Glutamatergic neuron (in vitro differentiated cells): ENCODE results near the gene RALGAPA2. TPM values are rescaled to one million over a fixed set of nuclear protein-coding genes. Genes with fewer than 3 reads are reported as not detected.

Source experiments
- DNase-seq: peaks from one replicate; pipeline ENCODE4 v3.0.0; 2022
- H3K27ac Mint-ChIP-seq: one replicate; pipeline ENCODE4 v1.8.0; 2020; ENCODE audit warnings: mild to moderate bottlenecking, mixed read lengths, inconsistent platforms; ENCODE audit not compliant: unreplicated experiment
- H3K27me3 Mint-ChIP-seq: one replicate; pipeline ENCODE4 v1.8.0; 2020; ENCODE audit warnings: mild to moderate bottlenecking, moderate library complexity, mixed read lengths, inconsistent platforms; ENCODE audit not compliant: unreplicated experiment
- H3K36me3 Mint-ChIP-seq: one replicate; pipeline ENCODE4 v1.8.0; 2020; ENCODE audit warnings: mild to moderate bottlenecking, mixed read lengths, inconsistent platforms; ENCODE audit not compliant: unreplicated experiment
- H3K4me1 Mint-ChIP-seq: one replicate; pipeline ENCODE4 v1.8.0; 2020; ENCODE audit warnings: mild to moderate bottlenecking, low read depth, mixed read lengths, inconsistent platforms; ENCODE audit not compliant: unreplicated experiment
- H3K4me3 Mint-ChIP-seq: one replicate; pipeline ENCODE4 v1.8.0; 2020; ENCODE audit warnings: mild to moderate bottlenecking, mixed read lengths, inconsistent platforms; ENCODE audit not compliant: unreplicated experiment
- H3K9me3 Mint-ChIP-seq: one replicate; pipeline ENCODE4 v1.8.0; 2020; ENCODE audit warnings: mild to moderate bottlenecking, moderate library complexity, mixed read lengths, inconsistent platforms; ENCODE audit not compliant: unreplicated experiment
- total RNA-seq: library from RNA; stranded (reverse); fragmentation: NEBNext Ultra II Directional; extraction: Animal tissue kit (Norgen Biotek cat#: 25700); gene quantifications from one replicate; pipeline ENCODE4 v1.2.1, GENCODE V29; 2021; ENCODE audit not compliant: unreplicated experiment
- TF ChIP-seq, protein P1 (sequence below): fragments of 200-600 bp; sonication (generic); IDR thresholded peaks from one replicate; pipeline ENCODE4 v1.5.0; 2021; ENCODE audit not compliant: partially characterized antibody, unreplicated experiment

Gene RALGAPA2
- total RNA-seq, 1 donor from 2014 or later = 60.9 TPM

DNA sequence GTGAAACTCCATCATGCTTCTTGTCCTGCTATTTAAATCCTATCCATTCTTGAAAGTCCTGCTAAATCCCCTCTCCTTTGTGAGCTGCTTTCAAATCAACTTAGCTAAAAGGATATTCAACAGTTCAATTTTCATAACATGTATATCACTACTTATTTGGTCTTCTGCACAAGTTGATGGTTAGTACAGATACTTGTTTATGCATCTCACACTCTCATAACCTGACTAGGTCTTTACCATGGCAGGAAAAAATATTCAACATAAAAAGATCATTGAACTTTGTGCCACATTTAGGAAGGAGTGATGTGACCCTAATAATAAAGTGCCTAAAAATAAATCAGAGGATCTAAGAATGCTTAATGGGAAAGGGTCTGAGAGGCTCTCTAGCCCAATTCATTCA, 148.2 kb downstream of the RALGAPA2 start:
- TF ChIP-seq, protein P1, sequence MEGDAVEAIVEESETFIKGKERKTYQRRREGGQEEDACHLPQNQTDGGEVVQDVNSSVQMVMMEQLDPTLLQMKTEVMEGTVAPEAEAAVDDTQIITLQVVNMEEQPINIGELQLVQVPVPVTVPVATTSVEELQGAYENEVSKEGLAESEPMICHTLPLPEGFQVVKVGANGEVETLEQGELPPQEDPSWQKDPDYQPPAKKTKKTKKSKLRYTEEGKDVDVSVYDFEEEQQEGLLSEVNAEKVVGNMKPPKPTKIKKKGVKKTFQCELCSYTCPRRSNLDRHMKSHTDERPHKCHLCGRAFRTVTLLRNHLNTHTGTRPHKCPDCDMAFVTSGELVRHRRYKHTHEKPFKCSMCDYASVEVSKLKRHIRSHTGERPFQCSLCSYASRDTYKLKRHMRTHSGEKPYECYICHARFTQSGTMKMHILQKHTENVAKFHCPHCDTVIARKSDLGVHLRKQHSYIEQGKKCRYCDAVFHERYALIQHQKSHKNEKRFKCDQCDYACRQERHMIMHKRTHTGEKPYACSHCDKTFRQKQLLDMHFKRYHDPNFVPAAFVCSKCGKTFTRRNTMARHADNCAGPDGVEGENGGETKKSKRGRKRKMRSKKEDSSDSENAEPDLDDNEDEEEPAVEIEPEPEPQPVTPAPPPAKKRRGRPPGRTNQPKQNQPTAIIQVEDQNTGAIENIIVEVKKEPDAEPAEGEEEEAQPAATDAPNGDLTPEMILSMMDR = no peak
- H3K4me3 Mint-ChIP-seq = no peak overlapping the region
- H3K27me3 Mint-ChIP-seq = peaks cover 4% of the 10 kb centered on the region
- peaks cover 51% of the 10 kb centered on the region for H3K4me1 Mint-ChIP-seq
- H3K27ac Mint-ChIP-seq = no peak overlapping the region
- H3K36me3 Mint-ChIP-seq = peaks cover 2% of the 10 kb centered on the region
- no peak for DNase-seq
- H3K9me3 Mint-ChIP-seq = no peaks in the 10 kb centered on the region

DNA sequence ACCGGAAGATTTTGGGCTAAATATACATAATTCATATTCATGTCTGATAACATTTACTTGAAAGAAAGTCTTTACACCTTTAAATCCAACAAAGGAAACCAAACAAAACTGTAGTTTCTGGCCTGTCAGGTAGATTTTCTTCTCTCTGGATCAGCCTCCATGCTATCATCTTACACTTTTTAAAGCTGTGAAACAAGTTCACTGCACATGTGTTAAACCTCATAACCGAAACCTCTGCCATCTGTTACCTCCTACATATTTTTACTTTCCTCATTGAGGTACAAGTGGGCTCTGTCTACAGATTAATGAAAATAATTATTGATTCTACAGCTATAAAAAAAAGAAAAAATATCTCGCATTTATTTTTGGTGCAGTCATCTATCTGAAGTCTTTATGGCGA, 149.9 kb downstream of the RALGAPA2 start:
- Mint-ChIP-seq H3K36me3 (peaks cover 4% of the 10 kb centered on the region), H3K9me3 (peaks cover 1% of the 10 kb centered on the region), H3K27me3 (peaks cover 6% of the 10 kb centered on the region), H3K4me1 (peaks cover 55% of the 10 kb centered on the region), H3K4me3 (peak overlapping the region; percentile 64), H3K27ac (peak overlapping the region; percentile 69)
- TF ChIP-seq, protein P1 = no peak
- DNase-seq = no peak

DNA sequence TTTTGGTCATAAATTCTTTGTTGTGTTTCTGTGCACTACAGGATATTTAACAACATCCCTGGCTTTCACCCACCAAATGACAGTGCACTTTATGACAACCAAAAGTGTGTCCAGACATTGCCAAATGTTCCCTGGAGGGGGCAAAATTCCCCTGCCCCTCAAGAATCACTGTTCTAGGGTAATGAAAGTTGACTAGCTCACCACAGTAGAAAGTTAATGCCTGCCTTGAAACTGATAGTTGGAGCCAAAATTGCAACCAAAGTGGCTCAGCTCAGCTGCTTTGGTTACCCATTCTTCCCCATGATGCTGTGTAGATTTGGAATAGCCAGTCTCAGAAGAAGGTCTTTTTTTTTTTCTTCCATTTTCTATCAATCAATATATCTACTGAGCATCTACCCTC, 150.6 kb downstream of the RALGAPA2 start:
- peaks cover 5% of the 10 kb centered on the region for H3K27me3 Mint-ChIP-seq
- TF ChIP-seq, protein P1 = no peak
- H3K4me1 Mint-ChIP-seq = peaks cover 50% of the 10 kb centered on the region
- H3K4me3 Mint-ChIP-seq = peak overlapping the region; percentile 34
- H3K36me3 Mint-ChIP-seq = peaks cover 4% of the 10 kb centered on the region
- DNase-seq = no peak
- peak overlapping the region; percentile 76 for H3K27ac Mint-ChIP-seq
- peaks cover 2% of the 10 kb centered on the region for H3K9me3 Mint-ChIP-seq

DNA sequence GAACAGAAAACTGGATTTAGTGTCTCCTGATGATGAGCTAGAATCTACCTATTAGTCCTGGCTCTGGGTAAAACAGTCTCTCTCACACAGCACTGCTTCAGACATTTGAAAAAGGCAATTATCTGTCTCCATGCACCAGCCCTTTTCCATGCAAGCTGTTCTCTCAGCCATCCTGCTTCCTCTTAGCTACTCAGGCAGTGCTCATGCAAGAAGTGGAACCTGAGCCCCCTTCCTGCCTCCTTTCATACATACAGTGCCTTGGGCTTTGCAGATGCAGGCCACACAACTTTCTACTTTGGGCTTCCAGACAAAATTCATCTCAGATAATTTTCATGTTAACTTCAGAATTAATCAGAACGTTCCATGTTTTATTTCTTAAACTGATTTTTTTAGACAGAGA, 151.3 kb downstream of the RALGAPA2 start:
- no peak for DNase-seq
- Mint-ChIP-seq H3K36me3 (peaks cover 4% of the 10 kb centered on the region), H3K27me3 (peaks cover 5% of the 10 kb centered on the region), H3K9me3 (peaks cover 2% of the 10 kb centered on the region), H3K4me1 (peaks cover 50% of the 10 kb centered on the region), H3K4me3 (no peak overlapping the region), H3K27ac (peak overlapping the region; percentile 76)
- TF ChIP-seq, protein P1 = no peak

DNA sequence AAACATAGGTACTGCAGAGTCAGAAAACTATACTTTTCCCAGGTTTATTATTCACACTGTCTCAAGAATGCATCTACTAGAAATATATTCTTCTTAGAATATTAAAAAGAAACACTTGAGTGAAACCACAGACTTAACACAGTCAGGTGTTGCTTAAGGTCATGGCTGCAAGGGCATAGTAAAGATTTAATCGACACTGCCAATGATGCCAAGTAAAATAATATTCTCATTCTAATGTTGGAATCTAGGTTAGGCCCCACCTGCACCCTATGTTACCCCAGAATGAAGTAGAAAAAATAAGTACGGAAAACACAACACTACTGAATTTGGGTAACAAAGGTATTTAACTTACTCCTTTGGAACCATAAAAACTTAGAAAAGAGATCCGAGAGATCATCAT, 155.0 kb downstream of the RALGAPA2 start:
- TF ChIP-seq, protein P1 = no peak
- Mint-ChIP-seq H3K4me3 (no peak overlapping the region), H3K36me3 (peaks cover 11% of the 10 kb centered on the region), H3K4me1 (peaks cover 47% of the 10 kb centered on the region), H3K27me3 (peaks cover 3% of the 10 kb centered on the region), H3K27ac (peak overlapping the region; percentile 28), H3K9me3 (peaks cover 2% of the 10 kb centered on the region)
- DNase-seq = no peak
